GM23248 (cell line): Measurements from ENCODE around the gene COPZ2.

ENCODE experiments used
- EZH2 ChIP-seq: fragments of 200-600 bp; sonication (generic); IDR thresholded peaks from 2 replicates; pipeline ENCODE4 v1.6.1; 2018; ENCODE audit warnings: antibody characterized with exemption, mild to moderate bottlenecking; ENCODE audit not compliant: insufficient read depth, poor library complexity, severe bottlenecking
- EZH2phosphoT487 ChIP-seq: fragments of 200-600 bp; sonication (generic); IDR thresholded peaks from 2 replicates; pipeline ENCODE4 v1.6.1; 2018; ENCODE audit warnings: antibody characterized with exemption, moderate library complexity, mild to moderate bottlenecking, low read depth; ENCODE audit not compliant: insufficient read depth

- TF ChIP-seq EZH2 (no peak), EZH2phosphoT487 (no peak)
Measured at GRCh38 chr17:47978324-47978723, 59.3 kb downstream of the COPZ2 start.
